K562 (cell line): Measurements from ENCODE around the gene IRGQ. TPM values are rescaled to one million over a fixed set of nuclear protein-coding genes. Genes with fewer than 3 reads are reported as not detected.
A peak's percentile ranks its signal among the peaks of the same experiment; 100 is the strongest.

Source experiments
- ATAC-seq: fragments of 200-7000 bp; cut with Tn5 transposase; 3 replicates; pipeline ENCODE4 v1.9.1; 2020; ENCODE audit warnings: moderate library complexity
- BruUV-seq: library from RNA; stranded (reverse); fragments of 400-500 nt; replicated peaks from 2 replicates; lab custom pipeline; 2021; lab: Mats Ljungman, UMichigan
- CTCF ChIA-PET: fragments of 300-600 bp; formaldehyde crosslinking; extraction: SDS; loops from one replicate; lab custom pipeline; 2021; ENCODE audit warnings: low intra/inter-chr PET ratio; lab: Yijun Ruan, JAX
- POLR2A ChIA-PET: fragments of 300-600, 350-650 bp; sonication (Branson Sonifier 250); formaldehyde crosslinking; extraction: SDS; loops from one replicate; lab custom pipeline; 2021; ENCODE audit warnings: antibody characterized with exemption, inconsistent platforms; lab: Yijun Ruan, JAX
- DNase-seq, 4 experiments: peaks; one replicate each; pipeline versions ENCODE4 v3.0.0 to v3.0.0-alpha.2; 2011 to 2018; ENCODE audit warnings: low spot score in 3 of 4, mixed read lengths in 3 of 4; ENCODE audit errors: extremely low read depth in 1 of 4
- FAIRE-seq: peaks from 2 replicates; lab custom pipeline; 2011; peaks lifted over from hg19 to GRCh38; lab: Jason Lieb, UNC
- H2AFZ ChIP-seq: 2 replicates; pipeline ENCODE4 v1.6.0; 2011; ENCODE audit warnings: low read depth, low read length, control low read depth, inconsistent platforms
- H3K27ac ChIP-seq: fragments of 200-600 bp; 3 replicates; pipeline ENCODE4 v1.8.0; 2011; ENCODE audit warnings: low read depth, mild to moderate bottlenecking, control low read depth, inconsistent platforms, low read length, moderate library complexity, mixed read lengths; ENCODE audit errors: extremely low read depth
- H3K27me3 ChIP-seq, 2 experiments: fragments of 300-600 bp in 1 of 2; 2 replicates in 1 of 2; 3 replicates in 1 of 2; pipeline versions ENCODE4 v1.6.0 to v1.8.0; 2011; ENCODE audit warnings: inconsistent platforms in 2 of 2, low read length in 2 of 2, mild to moderate bottlenecking in 1 of 2, mixed read lengths in 1 of 2, moderate library complexity in 1 of 2; ENCODE audit not compliant: control insufficient read depth in 2 of 2, insufficient read depth in 2 of 2
- H3K36me3 ChIP-seq: fragments of 300-600 bp; 3 replicates; pipeline ENCODE4 v1.8.0; 2011; ENCODE audit warnings: mild to moderate bottlenecking, low read length, inconsistent platforms; ENCODE audit not compliant: control insufficient read depth, insufficient read depth
- H3K4me1 ChIP-seq, 2 experiments: fragments of 200-600 bp in 1 of 2; replicated peaks in 1 of 2; 2 replicates in 1 of 2; 3 replicates in 1 of 2; pipeline versions ENCODE4 v1.5.1 to v1.8.0; 2011; ENCODE audit warnings: inconsistent platforms in 2 of 2, low read length in 2 of 2, mild to moderate bottlenecking in 1 of 2, mixed read lengths in 1 of 2, moderate library complexity in 1 of 2; ENCODE audit not compliant: control insufficient read depth in 2 of 2, insufficient read depth in 2 of 2
- H3K4me2 ChIP-seq: 2 replicates; pipeline ENCODE4 v1.6.1; 2011; ENCODE audit warnings: low read length, control low read depth, inconsistent platforms, mixed read lengths; ENCODE audit not compliant: insufficient read depth
- H3K4me3 ChIP-seq: fragments of 200-600 bp; sonication (generic), shearing (Covaris generic); 2 replicates; pipeline ENCODE4 v1.5.1; 2016; ENCODE audit warnings: control low read depth, inconsistent platforms
- H3K79me2 ChIP-seq: fragments of 200-600 bp; 3 replicates; pipeline ENCODE4 v1.8.0; 2011; ENCODE audit warnings: low read length, inconsistent platforms; ENCODE audit not compliant: control insufficient read depth, insufficient read depth
- H3K9ac ChIP-seq, 2 experiments: 2 replicates each; pipeline versions ENCODE4 v1.6.0 to v1.6.1; 2011; ENCODE audit warnings: low read depth in 2 of 2, low read length in 2 of 2, control low read depth in 1 of 2, inconsistent platforms in 1 of 2, mild to moderate bottlenecking in 1 of 2, mixed read lengths in 1 of 2; ENCODE audit not compliant: insufficient read depth in 1 of 2
- H3K9me1 ChIP-seq: one replicate; pipeline ENCODE4 v1.6.0; 2011; ENCODE audit warnings: inconsistent platforms, mild to moderate bottlenecking, low read length, moderate library complexity; ENCODE audit not compliant: control insufficient read depth, insufficient read depth
- H3K9me3 ChIP-seq: replicated peaks from 2 replicates; pipeline ENCODE4 v1.5.1; 2011; ENCODE audit warnings: low read depth, low read length, inconsistent platforms; ENCODE audit not compliant: control insufficient read depth, insufficient read depth
- H4K20me1 ChIP-seq: replicated peaks from 2 replicates; pipeline ENCODE4 v1.6.1; 2011; ENCODE audit warnings: low read length, inconsistent platforms, mixed read lengths; ENCODE audit not compliant: control insufficient read depth, insufficient read depth
- DACH1 ChIP-seq: fragments of 450-650 bp; IDR thresholded peaks from 2 replicates; pipeline ENCODE4 v1.6.1; 2018; ENCODE audit not compliant: partially characterized antibody
- DPF2 ChIP-seq: fragments of 450-650 bp; IDR thresholded peaks from 2 replicates; pipeline ENCODE4 v1.6.1; 2016
- GTF2A2 ChIP-seq: IDR thresholded peaks from 2 replicates; pipeline ENCODE4 v1.6.1; 2016; ENCODE audit warnings: mild to moderate bottlenecking, missing genetic modification characterization, missing compliant biosample characterization
- KDM5B ChIP-seq: fragments of 200-600 bp; sonication (generic); IDR thresholded peaks from 2 replicates; pipeline ENCODE4 v1.6.1; 2012; ENCODE audit warnings: low read depth, mild to moderate bottlenecking, moderate library complexity, low read length, control low read depth, inconsistent platforms; ENCODE audit not compliant: insufficient replicate concordance
- SMAD1 ChIP-seq: fragments of 150-350 bp; IDR thresholded peaks from 2 replicates; pipeline ENCODE4 v1.6.1; 2014; ENCODE audit warnings: low read length, low read depth; ENCODE audit not compliant: partially characterized antibody
- THAP7 ChIP-seq: fragments of 250-450 bp; sonication (Bioruptor Pico); IDR thresholded peaks from 2 replicates; pipeline ENCODE4 v1.5.0; 2021
- ZMIZ1 ChIP-seq, 2 experiments: fragments of 150-350 bp in 1 of 2; IDR thresholded peaks; 2 replicates each; pipeline ENCODE4 v1.6.1; 2012 to 2016; ENCODE audit warnings: low read depth in 2 of 2, low read length in 2 of 2, mild to moderate bottlenecking in 1 of 2, moderate library complexity in 1 of 2
- ZNF184 ChIP-seq: sonication (generic); formaldehyde crosslinking; IDR thresholded peaks from 2 replicates; pipeline ENCODE4 v1.5.0; 2020; ENCODE audit warnings: missing genetic modification reagents
- ZNF449 ChIP-seq: fragments of 250-450 bp; sonication (Bioruptor Pico); IDR thresholded peaks from 2 replicates; pipeline ENCODE4 v1.8.0; 2022; ENCODE audit warnings: moderate library complexity, mild to moderate bottlenecking, inconsistent platforms
- WGBS: fragments of 100-300 bp; shearing (Covaris generic); methylation state at CpG from one replicate; pipeline ENCODE4 v1.1.6; 2016; ENCODE audit warnings: low coverage, mixed read lengths; ENCODE audit not compliant: insufficient coverage; ENCODE audit errors: missing lambda C conversion rate; 5-methylcytosine and 5-hydroxymethylcytosine counted together
- in situ Hi-C: fragments of 300-500 bp; cut with MboI; formaldehyde crosslinking; loops from 4 replicates; pipeline ENCODE4 v1.15.0; 2018; ENCODE audit warnings: inconsistent platforms, mixed read lengths
- intact Hi-C: fragments of 100-400 bp; cut with micrococcal nuclease; formaldehyde crosslinking; loops from 2 replicates; pipeline ENCODE4 v1.14.2; 2022
- polyA plus RNA-seq, 8 experiments: library from polyadenylated mRNA; depleted of rRNA in 4 of 8; stranded (reverse) in 5 of 8; unstranded in 3 of 8; fragments of >200 nt; fragmentation: Nextera tagmentation in 2 of 8; fragmentation: Illumina TruSeq in 1 of 8; extraction: Ambion mirVana in 2 of 8; extraction: Trizol in 1 of 8; gene quantifications; 2 replicates each; pipeline versions ENCODE4 v1.2.1 to v1.2.3, GENCODE V29; 2011 to 2014; ENCODE audit warnings: inconsistent platforms in 1 of 8, missing spikeins in 1 of 8
- total RNA-seq, 7 experiments: library from RNA; depleted of rRNA in 6 of 7; stranded (reverse); fragments of >200 nt in 6 of 7; fragmentation: Illumina TruSeq in 2 of 7; extraction: Trizol in 2 of 7; gene quantifications; 2 replicates each; pipeline versions ENCODE4 v1.2.1 to v1.2.3, GENCODE V29; 2011 to 2021; ENCODE audit warnings: low replicate concordance in 1 of 7

The IRGQ gene
- total and polyA plus RNA-seq, 9 of the 15 experiments (the other 6 are each of a cell fraction or from before 2014, with no cell fraction given): 3.5 to 19.2 (median 7.9) TPM

GRCh38 chr19:43546581-43546980 is 49.4 kb downstream of the IRGQ start:
- H3K4me1 ChIP-seq: no peaks in the 10 kb centered on the region; a peak in 1 of 5 replicates
- WGBS: 94% methylated on average over 3 of the region's 3 CpGs
- FAIRE-seq: no peak
- POLR2A ChIA-PET: interaction anchor here (0.5 kb wide), 1 partner anchor 102 kb away, joined by 3 read pairs; no protein-coding TSS in a partner anchor
- no peak overlapping the region for H3K4me2 ChIP-seq
- intact Hi-C loops: no loop called here
- DNase-seq: no peak
- H4K20me1 ChIP-seq: no peaks in the 10 kb centered on the region
- ATAC-seq: no peak
- in situ Hi-C loops: no loop called here
- H3K9me3 ChIP-seq: no peaks in the 10 kb centered on the region
- TF ChIP-seq ZNF184: no peak
- TF ChIP-seq DACH1: no peak
- no peak for TF ChIP-seq DPF2
- TF ChIP-seq, all 486 proteins: peak for 0
- H3K27ac ChIP-seq: no peak overlapping the region
- H3K9ac ChIP-seq: peak overlapping the region in 1 of 2 experiments; percentile 64; a peak in 1 of 4 replicates
- peaks cover 55% of the 10 kb centered on the region; the same call in 2 of the 3 replicates for H3K36me3 ChIP-seq
- no TSS peak for BruUV-seq
- H3K79me2 ChIP-seq: no peaks in the 10 kb centered on the region
- CTCF ChIA-PET: no interaction called here
- no peak overlapping the region for H3K4me3 ChIP-seq
- H2AFZ ChIP-seq: no peak overlapping the region
- H3K9me1 ChIP-seq: no peaks in the 10 kb centered on the region
- H3K27me3 ChIP-seq: no peaks in the 10 kb centered on the region

- no peak overlapping the region for H3K9ac ChIP-seq
- no peak overlapping the region for H2AFZ ChIP-seq
- in situ Hi-C loops: no loop called here
- BruUV-seq: no TSS peak
- CTCF ChIA-PET: no interaction called here
- H3K27me3 ChIP-seq: no peaks in the 10 kb centered on the region
- H3K9me1 ChIP-seq: no peaks in the 10 kb centered on the region
- H4K20me1 ChIP-seq: no peaks in the 10 kb centered on the region
- no peaks in the 10 kb centered on the region for H3K9me3 ChIP-seq
- no peak for FAIRE-seq
- no peak for ATAC-seq
- H3K4me2 ChIP-seq: no peak overlapping the region
- WGBS: 100% methylated on average over 1 of the region's 2 CpGs
- H3K4me3 ChIP-seq: no peak overlapping the region
- no peaks in the 10 kb centered on the region; a peak in 1 of 5 replicates for H3K4me1 ChIP-seq
- H3K79me2 ChIP-seq: no peaks in the 10 kb centered on the region
- intact Hi-C loops: no loop called here
- no peak for DNase-seq
- POLR2A ChIA-PET: interaction anchor here (0.5 to 0.8 kb wide), 2 partner anchors 11 to 103 kb away, joined by 3 read pairs; no protein-coding TSS in a partner anchor
- H3K36me3 ChIP-seq: peaks cover 53% of the 10 kb centered on the region; the same call in 2 of the 3 replicates
- no peak overlapping the region for H3K27ac ChIP-seq
- TF ChIP-seq SMAD1: no peak
- TF ChIP-seq KDM5B: no peak
- no peak for TF ChIP-seq ZMIZ1 (IDR thresholded peaks at IDR 0.05; ENCODE audit: low read depth in 2 of 2, low read length in 2 of 2)
- no peak for TF ChIP-seq THAP7 (CRISPR knock-in tag)
- TF ChIP-seq ZNF449: no peak
- no peak for TF ChIP-seq GTF2A2
Measured at GRCh38 chr19:43545981-43546380, 50.0 kb downstream of the IRGQ start.
